Myometrial cell (primary cell): ENCODE data around the gene TMEM41A. TPM values are rescaled to one million over a fixed set of nuclear protein-coding genes. Genes with fewer than 3 reads are reported as not detected.

ENCODE experiments used
- total RNA-seq: library from RNA; depleted of rRNA; stranded (reverse); fragments of >200 nt; gene quantifications from 2 replicates; pipeline ENCODE4 v1.2.3, GENCODE V29; 2015

Gene TMEM41A
- total RNA-seq, result 8.6 and 10.5 TPM in 2 replicates

DNA sequence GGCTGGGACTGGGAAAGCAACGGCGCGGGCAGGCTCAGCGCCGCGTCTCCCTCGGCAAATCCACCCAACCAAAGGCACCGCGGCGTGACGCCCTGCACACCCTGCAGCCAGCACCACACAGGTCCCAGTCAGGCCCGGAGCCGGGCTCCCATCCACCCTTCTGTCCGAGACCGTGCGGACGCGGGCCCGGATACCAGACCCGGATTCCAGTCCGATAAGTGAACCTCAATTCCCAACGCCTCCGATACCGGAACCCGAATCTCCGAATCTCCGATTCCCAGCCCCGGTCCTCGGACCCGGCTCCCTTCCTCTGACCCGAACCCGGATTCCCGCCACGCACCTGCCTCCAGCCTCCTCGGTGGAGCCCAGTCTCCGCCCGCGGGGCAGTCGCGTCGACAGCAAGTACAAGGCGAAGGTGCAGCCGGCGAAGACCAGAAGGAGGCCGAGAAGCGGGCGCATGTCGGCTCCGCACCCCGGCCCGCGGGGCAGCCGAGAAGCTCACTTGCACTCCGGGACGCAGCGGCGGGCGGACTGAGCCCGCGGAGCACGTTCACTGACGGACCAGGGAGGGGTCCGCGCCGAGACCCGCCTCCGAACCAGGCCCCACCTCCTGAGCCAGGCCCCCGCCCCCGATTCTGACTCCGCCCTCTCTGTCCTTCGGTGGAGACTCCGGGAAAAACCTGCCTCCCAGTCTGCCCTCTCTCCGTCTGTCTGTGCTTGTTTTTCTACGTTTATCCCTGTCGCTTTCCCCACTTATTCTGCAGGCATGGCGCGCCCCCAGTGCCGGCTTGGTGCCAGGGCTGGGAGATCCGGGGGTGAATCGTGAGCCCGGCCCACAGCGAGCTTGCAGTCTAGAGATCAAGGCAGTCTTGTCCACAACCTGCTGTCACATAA is at the start of gene TMEM41A:
Gene TMEM41A (minus strand): TSS at position 533 of the 894 bp plus-strand sequence. CDS start 74 bp downstream, at position 459.

Other genes with a start within 250 kb of the TMEM41A start
- 6.6 and 9.7 TPM in 2 replicates for gene EHHADH, start 245.0 kb downstream of the TMEM41A start, total RNA-seq
- gene MAP3K13, start 135.9 kb downstream of the TMEM41A start, total RNA-seq, result 18.1 and 18.7 TPM in 2 replicates
- under 0.01 and 0.53 TPM in 2 replicates for gene LIPH, start 53.6 kb upstream of the TMEM41A start, total RNA-seq
- gene SENP2, start 87.3 kb upstream of the TMEM41A start, total RNA-seq, result 9.5 and 17.5 TPM in 2 replicates